NT2/D1 (cell line): ENCODE data around the gene ZNF750.

Experiments
- SUZ12 ChIP-seq: IDR thresholded peaks from 2 replicates; pipeline ENCODE4 v1.6.1; 2011; ENCODE audit not compliant: insufficient read length, insufficient read depth; ENCODE audit errors: extremely low read depth
- YY1 ChIP-seq: IDR thresholded peaks from 2 replicates; pipeline ENCODE4 v1.6.1; 2011; ENCODE audit not compliant: insufficient read length, insufficient read depth
- ZNF274 ChIP-seq: IDR thresholded peaks from 2 replicates; pipeline ENCODE4 v1.6.1; 2011; ENCODE audit warnings: mild to moderate bottlenecking, low read depth, low read length

DNA sequence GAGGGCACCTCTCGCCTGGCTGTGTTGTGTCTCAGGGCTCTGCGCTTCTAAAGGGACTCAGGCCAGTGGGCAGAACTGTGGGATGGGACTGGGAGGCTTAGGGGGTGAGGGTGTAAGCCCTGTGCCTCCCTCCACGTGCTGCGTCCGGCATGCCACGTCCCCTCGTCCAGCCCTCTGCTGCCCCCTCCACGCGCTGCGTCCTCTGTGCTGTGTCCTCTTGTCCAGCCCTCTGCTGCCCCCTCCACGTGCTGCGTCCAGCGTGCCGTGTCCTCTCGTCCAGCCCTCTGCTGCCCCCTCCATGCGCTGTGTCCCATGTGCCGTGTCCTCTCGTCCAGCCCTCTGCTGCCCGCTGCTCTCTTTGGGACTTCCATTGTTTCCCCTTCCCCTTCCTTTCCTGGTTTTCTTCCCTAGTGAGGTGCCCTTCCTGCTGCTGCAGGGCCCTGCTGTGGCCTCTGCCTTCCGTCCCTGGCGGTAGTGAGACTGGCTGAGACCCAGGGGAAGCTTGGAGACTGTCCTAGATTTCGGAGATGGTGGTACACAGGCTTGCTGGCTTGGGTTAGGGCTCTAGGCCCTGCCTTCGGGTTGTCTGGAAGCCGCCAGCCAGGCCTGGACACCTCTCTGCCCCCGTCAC, 6.4 kb upstream of the ZNF750 start:
- TF ChIP-seq SUZ12 (no peak), ZNF274 (no peak), YY1 (no peak)
